HG03196 (cell line): ENCODE results near the gene PARD3B.

Experiments
- ATAC-seq: cut with Tn5 transposase; IDR thresholded peaks from one replicate; pipeline ENCODE4 v1.9.1; 2021; ENCODE audit not compliant: unreplicated experiment

Gene PARD3B

DNA sequence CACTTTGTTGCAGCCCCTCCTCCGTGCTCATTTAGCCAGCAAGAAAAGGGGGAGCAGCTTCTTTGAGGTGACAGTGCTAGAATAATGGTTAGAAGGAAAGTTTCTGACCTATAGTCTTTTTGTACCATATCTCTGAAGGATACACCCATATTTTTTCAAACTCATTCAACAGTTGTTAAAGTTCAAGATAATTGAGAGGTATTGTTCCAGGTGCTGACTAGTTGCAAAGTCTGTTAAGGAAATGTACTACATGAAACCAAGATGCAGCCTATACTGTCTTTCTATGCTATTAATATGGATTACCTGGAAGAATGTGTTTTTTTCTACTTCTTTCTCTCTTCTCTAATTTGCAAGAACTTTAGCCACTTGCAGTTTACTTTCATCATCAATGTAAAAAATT, 495.0 kb downstream of the PARD3B start:
- no peak for ATAC-seq

DNA sequence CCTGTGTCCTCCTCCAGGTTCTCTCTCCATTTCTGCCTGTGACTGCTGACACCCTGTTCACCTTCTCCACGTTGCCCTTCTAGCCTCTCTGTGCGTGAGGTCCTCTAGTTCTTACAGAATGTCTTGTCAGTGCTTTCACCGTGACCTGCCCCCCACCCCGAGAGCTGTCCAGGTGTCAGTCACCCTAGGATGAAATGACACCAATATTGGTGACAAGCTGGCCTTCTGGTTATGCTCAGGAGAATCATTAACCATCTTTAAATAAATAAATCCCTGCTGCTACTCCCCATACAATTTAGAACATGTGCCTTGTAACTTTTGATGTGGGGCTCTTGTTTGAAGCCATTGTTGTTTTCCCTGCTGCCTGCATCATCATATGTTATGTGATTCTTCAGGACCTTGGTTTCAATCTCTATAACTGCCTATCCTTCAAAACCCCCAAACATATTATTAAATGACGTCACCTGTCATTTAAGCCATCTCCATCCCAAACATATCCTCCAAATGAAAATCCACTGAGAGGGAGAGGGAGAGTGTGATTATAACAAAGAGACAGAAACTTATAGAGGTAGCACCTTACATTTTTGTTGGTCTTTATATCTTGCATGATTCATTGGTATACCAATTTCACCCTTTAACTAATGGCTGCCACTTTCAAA, 496.3 kb downstream of the PARD3B start:
- ATAC-seq, result no peak

DNA sequence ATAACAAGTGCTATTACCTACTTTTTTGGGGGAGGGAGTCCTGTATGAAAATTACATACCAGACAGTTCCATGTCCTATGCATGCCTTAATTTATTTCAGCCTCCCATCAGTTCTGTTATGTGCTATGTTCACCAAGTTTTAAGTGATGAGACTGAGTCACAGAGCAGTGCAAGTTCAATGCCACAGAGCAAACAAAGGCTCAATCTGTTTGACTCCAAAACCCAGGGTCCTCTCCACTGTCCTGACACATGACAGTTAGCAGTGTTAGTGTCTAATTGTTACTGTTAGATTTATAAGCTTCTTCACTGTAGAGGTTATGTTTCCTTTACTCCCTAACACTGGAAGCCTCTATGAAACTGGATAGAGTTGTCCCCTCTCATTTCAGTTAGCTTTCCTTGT, 498.0 kb downstream of the PARD3B start:
- no peak for ATAC-seq

DNA sequence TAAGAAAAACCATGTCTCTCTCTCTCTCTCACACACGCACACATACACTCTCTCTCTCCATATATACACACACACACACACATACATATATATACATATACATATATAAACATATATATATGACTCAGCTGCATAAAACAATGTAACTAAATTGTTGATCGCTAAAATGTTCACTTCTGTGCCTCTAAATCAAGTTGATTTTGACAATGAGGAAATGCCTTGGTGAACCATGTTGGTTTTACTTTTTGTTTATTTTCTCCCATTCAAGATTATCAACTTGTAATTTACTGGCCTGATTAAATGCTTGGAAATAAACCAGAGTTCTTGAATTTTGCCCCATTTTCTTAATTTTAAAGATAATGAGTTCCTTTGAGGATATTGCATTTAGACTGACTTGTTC, 500.4 kb downstream of the PARD3B start:
- no peak for ATAC-seq

DNA sequence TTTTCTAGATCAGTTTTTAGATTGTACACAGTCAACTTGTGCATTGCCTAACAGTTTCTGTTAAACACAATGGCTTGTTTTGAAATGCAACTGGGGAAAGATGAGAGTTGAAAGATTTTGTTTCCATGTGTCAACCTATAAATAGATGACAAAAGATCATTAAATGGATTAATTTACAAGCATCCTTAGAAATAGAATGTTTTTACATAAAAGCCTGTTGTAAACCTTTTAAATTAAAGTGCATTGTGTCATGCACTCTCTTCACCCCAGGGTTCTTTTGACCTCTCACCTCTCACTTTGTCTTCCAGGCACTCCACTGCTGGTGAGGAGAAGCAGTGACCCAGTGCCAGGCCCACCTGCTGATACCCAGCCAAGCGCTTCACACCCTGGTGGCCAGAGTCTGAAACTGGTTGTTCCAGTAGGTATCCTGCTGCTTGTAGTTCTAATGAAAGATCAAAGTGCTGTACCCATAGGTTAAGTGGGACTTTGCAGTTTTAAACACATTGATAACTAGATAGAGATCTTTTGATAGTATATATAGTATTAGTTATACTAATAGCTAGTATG, 502.1 kb downstream of the PARD3B start:
- ATAC-seq, result no peak

DNA sequence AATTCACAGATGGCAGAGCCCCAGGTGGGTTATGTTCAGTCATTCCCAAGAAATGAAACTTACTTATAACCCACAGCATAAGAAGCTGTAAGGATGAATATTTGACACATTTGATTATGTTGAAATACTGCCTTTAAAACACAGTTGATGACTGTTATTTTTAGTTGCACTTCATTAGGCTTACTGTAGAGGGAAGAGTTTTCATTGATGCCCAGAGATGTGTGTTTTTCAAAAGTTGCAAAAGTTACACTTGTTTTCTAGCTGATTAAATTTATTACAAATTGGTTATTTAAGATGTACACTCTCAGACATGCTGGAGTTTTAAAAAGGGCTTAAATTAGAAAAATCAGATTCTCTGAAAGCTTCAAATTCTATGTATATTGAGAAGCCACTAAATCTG, 506.1 kb downstream of the PARD3B start:
- no peak for ATAC-seq

DNA sequence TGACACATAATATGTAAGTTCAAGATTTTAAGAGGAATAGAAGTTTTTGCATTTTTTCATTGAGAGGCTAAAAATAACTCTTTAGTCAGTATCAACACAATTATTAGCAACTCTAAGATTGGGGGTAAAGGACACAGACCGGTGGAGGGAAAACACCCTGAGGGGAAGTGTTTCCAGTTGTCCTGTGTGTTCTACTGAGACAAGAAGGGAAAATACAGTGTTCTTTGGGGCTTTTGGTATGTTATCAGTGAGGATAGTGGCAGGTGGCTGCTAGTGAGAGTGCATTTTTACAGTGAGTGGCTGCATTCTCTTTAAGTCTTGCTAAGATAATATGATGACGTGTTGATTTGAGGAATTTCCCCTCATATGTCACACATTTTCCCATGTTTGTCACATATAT, 507.5 kb downstream of the PARD3B start:
- no peak for ATAC-seq

DNA sequence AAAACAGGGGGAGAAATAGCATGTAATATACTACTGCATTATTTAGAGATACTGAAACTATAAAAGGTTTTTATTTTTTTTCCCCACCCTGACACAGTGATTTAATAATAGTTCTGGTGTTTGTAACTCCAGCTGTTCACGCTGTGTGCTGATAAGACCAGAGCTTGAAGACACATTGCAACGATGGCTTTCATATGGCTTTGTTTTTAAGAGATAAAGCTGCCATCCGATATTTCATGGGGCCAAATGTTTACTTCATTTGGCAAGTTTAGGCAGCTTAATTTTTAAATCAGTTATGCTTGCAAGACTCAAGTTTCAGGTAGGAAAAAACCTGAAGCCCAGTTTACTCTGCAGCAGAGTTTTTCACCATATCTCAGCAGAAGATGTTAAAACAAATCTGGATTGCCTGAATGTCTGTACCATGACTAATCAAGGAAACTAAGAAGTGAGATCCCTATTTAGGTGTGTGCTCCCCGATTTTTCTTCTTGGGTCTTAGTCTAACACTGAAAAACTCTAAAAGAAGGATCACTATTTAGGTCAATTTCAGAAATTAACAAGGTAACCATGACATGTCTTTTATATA, 508.6 kb downstream of the PARD3B start:
- ATAC-seq, result no peak

DNA sequence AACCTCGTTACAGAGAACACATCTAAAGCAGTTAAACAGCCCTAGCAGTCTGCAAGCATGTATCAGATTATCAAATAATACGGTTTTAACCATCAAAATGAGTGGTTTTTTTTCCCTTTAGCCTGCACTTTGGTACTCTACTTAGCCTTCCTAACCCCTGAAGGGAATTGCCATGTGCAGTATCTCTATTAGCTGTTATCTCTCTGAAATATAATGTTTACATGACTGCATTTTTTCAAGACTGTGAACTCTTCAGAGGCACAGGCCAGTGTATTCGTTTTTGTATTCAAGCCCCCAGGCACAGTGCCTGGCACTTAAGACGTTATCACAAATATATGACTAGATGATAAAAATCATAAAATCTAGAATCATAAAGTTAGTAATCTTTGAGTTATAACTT, 509.5 kb downstream of the PARD3B start:
- no peak for ATAC-seq

DNA sequence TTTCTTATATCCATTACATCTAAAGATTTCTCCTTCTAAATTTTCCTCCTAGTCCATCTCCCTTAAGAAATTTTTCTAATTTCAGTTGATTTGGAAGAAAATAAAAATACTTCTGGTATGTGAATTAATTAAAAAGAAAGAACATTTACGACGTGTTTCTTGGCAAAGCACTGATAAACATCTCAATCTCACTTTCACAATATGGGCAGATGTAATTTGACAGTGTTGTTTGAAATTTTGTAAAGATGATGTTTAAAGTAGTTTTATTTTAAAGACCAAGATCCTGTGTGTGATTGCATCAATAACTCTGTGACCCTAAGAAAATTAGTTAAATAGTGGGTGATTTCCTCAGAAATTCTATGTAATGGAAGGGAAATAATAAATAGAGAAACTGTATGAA, 510.0 kb downstream of the PARD3B start:
- ATAC-seq, result no peak

DNA sequence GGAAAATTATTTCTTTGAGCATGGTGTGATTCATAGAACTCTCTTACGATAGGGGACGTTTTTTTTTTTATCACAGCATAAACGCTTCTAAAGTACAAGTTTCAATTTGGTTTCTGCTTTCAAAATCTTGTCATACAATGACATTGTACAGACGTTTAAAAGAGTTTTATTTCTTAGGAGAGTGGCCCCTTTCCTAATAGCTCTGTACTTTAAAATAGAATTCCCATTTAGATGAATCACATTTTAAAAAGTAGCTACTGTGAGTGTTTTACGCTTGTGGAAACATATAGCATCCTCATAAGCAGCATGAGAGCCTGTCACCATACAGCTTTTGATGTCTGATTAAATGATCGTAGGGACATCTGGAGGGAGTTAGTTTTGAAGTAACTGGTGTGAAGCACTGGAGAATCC, 510.9 kb downstream of the PARD3B start:
- no peak for ATAC-seq

DNA sequence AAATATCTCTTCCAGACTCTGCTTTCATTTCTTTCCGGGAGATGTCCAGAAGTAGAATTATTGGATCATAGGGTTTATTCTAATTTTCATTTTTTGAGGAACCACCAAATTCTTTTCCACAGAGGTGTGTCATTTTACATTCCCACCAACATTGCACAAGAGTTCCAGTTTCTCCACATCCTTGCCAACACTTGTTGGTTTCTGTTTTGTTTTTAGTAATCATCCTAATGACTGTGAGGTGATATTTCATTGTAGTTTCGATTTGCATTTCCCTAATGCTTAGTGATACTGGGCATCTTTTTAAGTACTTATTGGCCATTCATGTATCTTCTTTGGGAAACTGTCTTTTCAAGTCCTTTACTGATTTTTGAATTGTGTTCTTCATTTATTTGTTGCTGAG, 513.1 kb downstream of the PARD3B start:
- no peak for ATAC-seq

DNA sequence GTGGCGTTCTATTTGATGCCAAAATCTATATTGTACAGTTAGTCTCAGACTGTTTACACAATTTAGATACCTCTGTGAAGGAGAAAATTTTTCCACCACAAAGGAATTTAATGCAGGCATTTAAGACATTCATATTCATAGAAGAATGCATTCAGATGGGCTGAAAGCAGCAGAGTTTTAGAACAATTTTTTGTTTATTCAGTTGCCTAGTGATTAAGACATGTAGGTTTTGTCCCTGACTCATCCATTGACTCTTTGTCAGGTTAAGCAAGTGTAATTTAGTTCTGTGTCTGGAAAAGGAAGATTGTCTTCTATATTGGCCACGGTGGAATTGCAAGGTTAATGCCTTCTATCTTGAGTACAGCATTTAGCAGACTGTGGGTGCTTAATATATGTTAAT, 515.0 kb downstream of the PARD3B start:
- ATAC-seq, result no peak

DNA sequence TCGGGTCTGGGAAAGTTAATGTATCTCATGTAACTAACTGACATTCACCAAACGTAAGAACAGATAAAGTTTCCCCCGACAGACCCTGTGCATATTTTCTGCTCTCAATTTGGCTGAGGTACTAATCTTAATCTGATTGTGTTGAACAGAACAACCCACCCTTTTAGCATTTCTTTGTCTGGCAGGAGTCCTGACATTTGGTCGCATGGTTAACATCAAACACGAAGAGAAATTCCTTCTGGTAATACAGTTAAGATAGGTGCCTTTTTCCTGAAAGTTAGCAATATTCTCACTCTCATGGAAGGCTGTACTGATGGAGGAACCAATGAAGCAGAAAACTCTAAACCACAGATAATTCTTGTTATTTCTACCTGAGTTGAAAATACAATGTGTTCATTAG, 520.8 kb downstream of the PARD3B start:
- ATAC-seq, result no peak

DNA sequence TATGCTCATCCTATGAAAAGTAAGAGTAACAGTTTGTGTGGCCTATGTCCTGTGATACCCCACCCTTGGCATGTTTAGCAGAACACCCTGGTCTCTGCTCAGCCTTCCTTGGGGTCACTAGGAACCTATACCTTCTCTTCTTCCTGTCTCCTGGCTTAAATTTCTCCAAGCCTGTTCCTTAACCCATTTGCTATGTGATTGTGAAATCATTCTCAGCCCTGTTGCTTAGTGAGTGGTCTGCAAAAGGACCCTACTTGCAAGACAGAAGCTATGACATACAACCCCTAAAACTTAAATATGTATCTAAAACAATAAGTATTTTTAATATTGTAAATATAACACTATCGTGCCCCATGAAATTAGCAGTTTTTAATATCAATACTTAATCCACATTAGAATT, 524.7 kb downstream of the PARD3B start:
- no peak for ATAC-seq

DNA sequence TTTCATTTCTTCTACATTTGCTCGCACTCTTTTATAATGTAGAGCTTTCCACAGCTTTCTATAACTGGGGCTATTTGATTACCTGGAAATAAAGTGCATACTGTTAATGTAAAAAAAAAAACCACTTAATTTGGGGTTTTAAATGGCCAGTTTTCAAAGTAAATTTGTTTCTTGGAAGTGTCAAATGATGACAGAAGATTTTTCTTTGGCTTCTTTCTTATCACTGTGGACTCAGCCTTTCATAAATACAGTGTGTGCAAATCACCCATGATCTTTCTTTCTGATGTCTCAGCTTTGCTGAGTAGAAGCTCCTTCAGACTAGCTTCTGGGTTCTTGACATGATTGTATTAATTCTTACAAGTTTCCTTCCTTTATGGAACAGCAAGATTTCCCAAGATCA, 525.6 kb downstream of the PARD3B start:
- no peak for ATAC-seq

DNA sequence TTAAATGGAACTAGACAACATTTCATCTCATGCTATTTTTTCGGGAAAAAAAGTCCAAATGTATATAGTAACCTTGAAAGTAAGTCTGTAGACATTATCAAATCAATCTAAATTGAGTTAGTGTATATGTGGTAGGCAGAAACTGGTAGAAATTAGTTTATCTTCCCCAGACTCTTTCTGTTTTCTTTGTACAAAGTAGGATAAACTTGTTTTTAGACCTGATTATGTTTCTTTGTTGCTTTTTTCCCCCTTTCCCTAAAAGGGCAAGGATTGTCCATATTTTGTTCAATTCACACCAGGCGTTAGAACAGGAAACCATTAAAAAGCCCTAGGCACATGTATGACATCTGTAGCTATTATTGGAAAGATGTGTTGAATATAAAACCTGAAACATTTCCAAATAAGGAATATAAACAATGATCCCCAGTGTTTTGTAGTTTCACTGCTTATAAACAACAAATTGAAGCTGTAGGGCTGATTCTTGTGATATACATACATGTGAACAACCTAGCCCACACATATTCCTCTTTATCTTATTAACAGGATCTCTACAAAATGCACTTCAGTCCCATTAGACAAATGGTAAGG, 528.3 kb downstream of the PARD3B start:
- no peak for ATAC-seq

DNA sequence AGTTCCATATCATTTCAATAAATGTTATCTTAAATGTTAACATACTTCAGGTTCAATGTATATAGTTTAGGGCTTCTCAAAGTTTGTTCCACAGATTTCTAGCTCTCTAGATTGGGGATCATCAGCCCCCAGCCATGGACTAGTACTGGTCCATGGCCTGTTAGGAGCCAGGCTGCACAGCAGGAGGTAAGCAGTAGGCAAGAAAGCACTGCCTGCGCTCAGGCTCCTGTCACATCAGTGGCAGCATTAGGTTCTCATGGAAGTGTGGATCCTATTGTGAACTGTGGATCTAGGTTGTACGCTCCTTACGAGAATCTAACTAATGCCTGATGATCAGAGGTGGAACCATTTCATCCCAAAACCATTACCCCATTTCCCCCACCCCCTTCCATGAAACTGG, 531.1 kb downstream of the PARD3B start:
- ATAC-seq, result no peak

DNA sequence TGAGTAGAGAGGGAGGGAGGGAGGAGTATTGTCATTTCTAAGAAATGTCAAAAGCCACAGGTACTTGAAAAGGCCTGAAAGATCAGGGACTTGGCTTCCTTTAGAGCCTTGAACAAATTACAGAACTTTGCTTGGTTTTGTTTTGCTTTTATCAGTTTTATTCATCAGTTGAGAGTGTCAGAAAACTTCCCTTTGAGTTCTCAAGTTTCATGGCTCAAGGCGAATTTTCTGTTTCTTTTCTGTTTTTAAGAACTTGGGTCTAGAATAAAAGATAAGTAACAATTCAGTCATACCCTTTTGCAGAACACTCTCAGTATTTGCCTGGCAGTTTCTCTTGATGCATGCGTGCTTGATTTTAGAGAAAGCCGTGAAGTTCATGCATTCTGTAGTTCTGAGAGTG, 531.9 kb downstream of the PARD3B start:
- ATAC-seq, result no peak

DNA sequence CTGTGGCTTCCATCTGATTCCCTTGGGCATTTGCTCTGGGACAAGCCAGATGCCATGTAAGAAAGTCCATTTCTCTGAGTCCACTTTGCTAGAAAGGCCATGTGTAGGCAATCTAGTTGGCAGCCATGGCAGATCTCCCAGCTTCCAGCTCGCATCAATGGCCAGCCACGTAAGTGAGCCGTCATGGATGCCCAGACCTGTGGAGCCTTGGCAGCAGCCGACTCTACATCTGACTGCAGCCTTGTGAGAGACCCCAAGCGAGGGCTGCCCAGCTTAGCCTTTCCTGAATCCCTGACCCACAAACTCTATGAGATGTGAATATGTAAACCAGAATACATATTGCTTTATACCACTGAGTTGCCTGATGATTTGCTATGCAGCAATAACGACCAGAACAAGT, 533.5 kb downstream of the PARD3B start:
- ATAC-seq, result no peak

DNA sequence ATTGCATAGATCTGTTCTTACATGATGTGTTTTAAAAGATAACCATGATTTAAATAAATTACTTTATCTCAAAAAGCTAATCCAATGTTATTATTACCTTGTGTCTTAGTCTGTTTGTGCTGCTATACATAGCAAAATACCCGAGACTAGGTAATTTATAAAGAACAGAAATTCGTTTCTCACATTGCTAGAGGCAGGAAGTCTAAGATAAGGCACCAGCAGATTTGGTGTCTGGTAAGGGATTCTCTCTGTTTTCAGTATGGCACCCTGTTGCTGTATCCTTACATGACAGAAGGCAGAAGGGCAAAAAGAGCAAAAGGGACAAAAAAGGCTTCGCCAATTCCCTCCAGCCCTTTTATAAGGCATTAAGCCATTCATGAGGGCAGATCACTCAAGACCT, 533.9 kb downstream of the PARD3B start:
- ATAC-seq, result no peak

DNA sequence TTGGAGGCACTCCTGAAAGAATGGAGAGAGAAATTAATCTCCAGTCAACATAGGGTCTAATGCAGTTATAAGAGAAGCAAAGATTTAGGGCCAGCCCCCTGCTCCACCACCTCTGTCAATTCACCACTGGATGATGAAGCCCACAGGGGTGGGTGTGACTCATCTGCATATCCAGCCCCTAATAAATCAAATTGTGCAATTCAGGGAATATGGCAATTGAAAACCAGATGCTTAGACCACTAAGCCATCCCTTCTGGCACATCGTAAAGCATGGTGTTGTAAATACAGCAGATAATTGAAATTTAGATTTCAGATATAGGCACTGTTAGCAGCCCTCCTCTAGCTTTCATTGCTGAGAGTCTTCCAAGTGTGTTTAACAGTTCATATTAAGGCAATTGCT, 541.4 kb downstream of the PARD3B start:
- no peak for ATAC-seq

DNA sequence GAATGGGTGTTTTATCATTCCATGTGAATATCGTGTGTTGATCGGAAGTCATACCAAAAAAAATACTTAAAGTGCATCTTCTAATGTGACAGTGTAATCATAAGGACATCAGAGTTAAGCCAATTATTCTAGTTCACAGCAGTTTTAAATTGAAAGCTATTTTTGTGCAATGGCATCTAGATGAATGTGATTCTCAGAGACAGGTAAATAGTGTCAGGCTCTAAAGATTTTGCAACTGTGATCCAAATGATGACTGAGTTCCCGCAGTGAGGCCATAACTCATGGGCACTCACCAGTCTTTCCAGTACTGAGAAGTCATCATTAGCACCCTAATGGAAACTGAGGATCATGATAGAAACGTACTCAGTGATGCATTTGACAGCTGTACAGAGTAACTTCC, 542.6 kb downstream of the PARD3B start:
- ATAC-seq, result no peak
